Mesodermal cell (in vitro differentiated cells): ENCODE data around the gene VPS11.

Experiments
- H3K27ac ChIP-seq: 2 replicates; pipeline ENCODE4 v1.7.0; 2013; ENCODE audit warnings: mild to moderate bottlenecking, low read depth, low read length, moderate library complexity; ENCODE audit not compliant: severe bottlenecking
- H3K36me3 ChIP-seq: 2 replicates; pipeline ENCODE4 v1.7.1; 2013; ENCODE audit warnings: mild to moderate bottlenecking, low read length, moderate library complexity; ENCODE audit not compliant: control insufficient read depth, insufficient read depth
- H3K4me1 ChIP-seq: one replicate; pipeline ENCODE4 v1.7.1; 2013; ENCODE audit warnings: mild to moderate bottlenecking, low read length; ENCODE audit not compliant: insufficient read depth, control insufficient read depth, poor library complexity, severe bottlenecking
- H3K4me3 ChIP-seq: 2 replicates; pipeline ENCODE4 v1.7.0; 2013; ENCODE audit warnings: low read length, control low read depth, mild to moderate bottlenecking; ENCODE audit not compliant: insufficient read depth, poor library complexity, severe bottlenecking; ENCODE audit errors: extremely low read depth
- H3K9me3 ChIP-seq: 2 replicates; pipeline ENCODE4 v1.7.1; 2013; ENCODE audit warnings: mild to moderate bottlenecking, low read length, moderate library complexity; ENCODE audit not compliant: control insufficient read depth
- WGBS, 2 experiments: methylation state at CpG; one replicate each; pipeline ENCODE4 v1.1.5; 2013; ENCODE audit warnings: missing lambda C conversion rate in 2 of 2; ENCODE audit not compliant: insufficient coverage in 2 of 2; 5-methylcytosine and 5-hydroxymethylcytosine counted together

Gene VPS11

GRCh38 chr11:119078675-119079420, 11.2 kb downstream of the VPS11 start:
- Histone ChIP-seq H3K4me1 (no peaks in the 10 kb centered on the region), H3K36me3 (peaks cover 78% of the 10 kb centered on the region), H3K27ac (no peak overlapping the region), H3K9me3 (no peaks in the 10 kb centered on the region), H3K4me3 (no peak overlapping the region)
- 90 to 93% methylated on average over 17 to 18 of the region's 19 CpGs for WGBS, 2 experiments

GRCh38 chr11:119081682-119082260, 14.2 kb downstream of the VPS11 start:
- H3K27ac ChIP-seq = no peak overlapping the region
- H3K4me1 ChIP-seq = peaks cover 9% of the 10 kb centered on the region
- no peaks in the 10 kb centered on the region for H3K9me3 ChIP-seq
- H3K36me3 ChIP-seq = peaks cover 57% of the 10 kb centered on the region
- H3K4me3 ChIP-seq = no peak overlapping the region
- WGBS, 2 experiments = 94 to 97% methylated on average over 5 to 7 of the region's 7 CpGs

GRCh38 chr11:119084663-119085436, 17.2 kb downstream of the VPS11 start, which contains the start of gene HMBS:
Gene HMBS, plus strand, starts transcription at chr11:119084881. Its CDS starts 153 bp downstream, at chr11:119085034.
- 1 to 2% methylated on average over 35 to 43 of the region's 45 CpGs for WGBS, 2 experiments
- Histone ChIP-seq H3K4me3 (peak within 1 kb of the TSS; percentile 67), H3K4me1 (peaks cover 9% of the 10 kb centered on the region), H3K27ac (peak within 1 kb of the TSS; percentile 89), H3K9me3 (no peaks in the 10 kb centered on the region), H3K36me3 (peaks cover 30% of the 10 kb centered on the region)

GRCh38 chr11:119085437-119085847, 17.8 kb downstream of the VPS11 start:
- H3K36me3 ChIP-seq = peaks cover 30% of the 10 kb centered on the region
- H3K4me3 ChIP-seq = peak overlapping the region; percentile 67
- no peaks in the 10 kb centered on the region for H3K9me3 ChIP-seq
- 3 to 5% methylated on average over 10 to 11 of the region's 13 CpGs for WGBS, 2 experiments
- H3K4me1 ChIP-seq = peaks cover 9% of the 10 kb centered on the region
- peak overlapping the region; percentile 89 for H3K27ac ChIP-seq

- Histone ChIP-seq H3K4me3 (no peak overlapping the region), H3K36me3 (peaks cover 18% of the 10 kb centered on the region), H3K4me1 (peaks cover 9% of the 10 kb centered on the region), H3K9me3 (no peaks in the 10 kb centered on the region), H3K27ac (no peak overlapping the region)
- WGBS, 2 experiments = 88 to 92% methylated on average over 5 to 6 of the region's 6 CpGs
These were observed 19.5 kb downstream of the VPS11 start for GRCh38 chr11:119087123-119087522.

- H3K36me3 ChIP-seq = peaks cover 18% of the 10 kb centered on the region
- peaks cover 16% of the 10 kb centered on the region for H3K4me1 ChIP-seq
- H3K27ac ChIP-seq = no peak overlapping the region
- no peaks in the 10 kb centered on the region for H3K9me3 ChIP-seq
- no peak overlapping the region for H3K4me3 ChIP-seq
- WGBS, 2 experiments = 100% methylated on average over 1 of the region's 2 CpGs
These were observed 20.2 kb downstream of the VPS11 start for GRCh38 chr11:119087747-119088241.

GRCh38 chr11:119088406-119088805, 20.8 kb downstream of the VPS11 start:
- Histone ChIP-seq H3K4me1 (peaks cover 22% of the 10 kb centered on the region), H3K4me3 (no peak overlapping the region), H3K27ac (no peak overlapping the region), H3K36me3 (peaks cover 24% of the 10 kb centered on the region), H3K9me3 (no peaks in the 10 kb centered on the region)
- WGBS, 2 experiments = 95 to 96% methylated on average over 8 to 9 of the region's 9 CpGs

- H3K9me3 ChIP-seq = no peaks in the 10 kb centered on the region
- H3K4me3 ChIP-seq = no peak overlapping the region
- WGBS, 2 experiments = 88 to 100% methylated on average over 1 of the region's 1 CpG
- peaks cover 33% of the 10 kb centered on the region for H3K36me3 ChIP-seq
- H3K27ac ChIP-seq = no peak overlapping the region
- peaks cover 23% of the 10 kb centered on the region for H3K4me1 ChIP-seq
These were observed 21.7 kb downstream of the VPS11 start for GRCh38 chr11:119089319-119089718.

GRCh38 chr11:119091178-119091577, 23.6 kb downstream of the VPS11 start:
- H3K4me3 ChIP-seq = no peak overlapping the region
- H3K36me3 ChIP-seq = peaks cover 36% of the 10 kb centered on the region
- peaks cover 14% of the 10 kb centered on the region for H3K4me1 ChIP-seq
- WGBS, 2 experiments = 93% methylated on average over 7 to 9 of the region's 9 CpGs
- H3K9me3 ChIP-seq = no peaks in the 10 kb centered on the region
- H3K27ac ChIP-seq = no peak overlapping the region

- peaks cover 47% of the 10 kb centered on the region for H3K36me3 ChIP-seq
These were observed 24.6 kb downstream of the VPS11 start for GRCh38 chr11:119091966-119092879.

More at GRCh38 chr11:119091966-119092879, 24.6 kb downstream of the VPS11 start:
- Histone ChIP-seq H3K27ac (peak overlapping the region; percentile 16), H3K9me3 (no peaks in the 10 kb centered on the region), H3K4me3 (peak overlapping the region; percentile 88), H3K4me1 (peaks cover 14% of the 10 kb centered on the region)
- WGBS, 2 experiments = 88 to 92% methylated on average over 11 to 12 of the region's 13 CpGs
